Measurements from ENCODE around the gene EHBP1.

DNA sequence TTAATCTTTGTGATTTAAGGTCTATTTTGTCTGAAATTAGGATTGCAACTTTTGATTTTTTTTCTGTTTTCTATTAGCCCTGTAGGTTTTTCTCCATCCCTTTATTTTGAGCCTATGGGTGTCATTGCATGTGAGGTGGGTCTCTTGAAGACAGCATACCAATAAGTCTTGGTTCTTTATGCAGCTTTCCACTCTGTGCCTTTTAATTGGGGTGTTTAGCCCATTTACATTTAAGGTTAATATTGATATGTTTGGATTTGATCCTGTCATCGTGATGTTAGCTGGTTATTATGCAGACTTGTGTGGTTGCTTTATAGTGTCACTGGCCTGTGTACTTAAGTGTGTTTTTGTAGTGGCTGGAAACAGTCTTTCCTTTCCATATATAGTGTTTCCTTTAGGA is 17.7 kb downstream of the EHBP1 start:
- TF ChIP-seq POLR2AphosphoS5 (IDR thresholded peaks at IDR 0.05; ENCODE audit: low read depth, low read length) (no peak), TAF1 (IDR thresholded peaks at IDR 0.05; ENCODE audit: borderline replicate concordance, insufficient read depth, low read length) (no peak), FOXP2 (optimal IDR thresholded peaks at IDR 0.05; ENCODE audit: borderline replicate concordance, extremely low read depth, extremely low read length, insufficient read depth) (no peak), SIN3A (IDR thresholded peaks at IDR 0.05; ENCODE audit: borderline replicate concordance, insufficient read depth, low read length) (no peak)
- TF ChIP-seq, protein P1, sequence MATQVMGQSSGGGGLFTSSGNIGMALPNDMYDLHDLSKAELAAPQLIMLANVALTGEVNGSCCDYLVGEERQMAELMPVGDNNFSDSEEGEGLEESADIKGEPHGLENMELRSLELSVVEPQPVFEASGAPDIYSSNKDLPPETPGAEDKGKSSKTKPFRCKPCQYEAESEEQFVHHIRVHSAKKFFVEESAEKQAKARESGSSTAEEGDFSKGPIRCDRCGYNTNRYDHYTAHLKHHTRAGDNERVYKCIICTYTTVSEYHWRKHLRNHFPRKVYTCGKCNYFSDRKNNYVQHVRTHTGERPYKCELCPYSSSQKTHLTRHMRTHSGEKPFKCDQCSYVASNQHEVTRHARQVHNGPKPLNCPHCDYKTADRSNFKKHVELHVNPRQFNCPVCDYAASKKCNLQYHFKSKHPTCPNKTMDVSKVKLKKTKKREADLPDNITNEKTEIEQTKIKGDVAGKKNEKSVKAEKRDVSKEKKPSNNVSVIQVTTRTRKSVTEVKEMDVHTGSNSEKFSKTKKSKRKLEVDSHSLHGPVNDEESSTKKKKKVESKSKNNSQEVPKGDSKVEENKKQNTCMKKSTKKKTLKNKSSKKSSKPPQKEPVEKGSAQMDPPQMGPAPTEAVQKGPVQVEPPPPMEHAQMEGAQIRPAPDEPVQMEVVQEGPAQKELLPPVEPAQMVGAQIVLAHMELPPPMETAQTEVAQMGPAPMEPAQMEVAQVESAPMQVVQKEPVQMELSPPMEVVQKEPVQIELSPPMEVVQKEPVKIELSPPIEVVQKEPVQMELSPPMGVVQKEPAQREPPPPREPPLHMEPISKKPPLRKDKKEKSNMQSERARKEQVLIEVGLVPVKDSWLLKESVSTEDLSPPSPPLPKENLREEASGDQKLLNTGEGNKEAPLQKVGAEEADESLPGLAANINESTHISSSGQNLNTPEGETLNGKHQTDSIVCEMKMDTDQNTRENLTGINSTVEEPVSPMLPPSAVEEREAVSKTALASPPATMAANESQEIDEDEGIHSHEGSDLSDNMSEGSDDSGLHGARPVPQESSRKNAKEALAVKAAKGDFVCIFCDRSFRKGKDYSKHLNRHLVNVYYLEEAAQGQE (IDR thresholded peaks at IDR 0.05; ENCODE audit: insufficient read depth in 1 of 2, low read depth in 2 of 2, low read length in 2 of 2): no peak
